Upper lobe of right lung (tissue), 1 donor: ENCODE data around the gene TACC2. TPM values are rescaled to one million over a fixed set of nuclear protein-coding genes. Genes with fewer than 3 reads are reported as not detected.

Experiments used
- ATAC-seq: fragments of 200-7000 bp; cut with Tn5 transposase; one replicate; pipeline ENCODE4 v1.9.1; 2020; ENCODE audit warnings: mild to moderate bottlenecking, moderate library complexity
- DNase-seq: peaks from one replicate; pipeline ENCODE4 v3.0.0-alpha.2; 2020
- H3K27ac ChIP-seq: fragments of 200-600 bp; one replicate; pipeline ENCODE4 v1.8.0; 2022
- H3K27me3 ChIP-seq: fragments of 200-600 bp; one replicate; pipeline ENCODE4 v1.8.0; 2022; ENCODE audit warnings: mild to moderate bottlenecking
- H3K36me3 ChIP-seq: fragments of 200-600 bp; one replicate; pipeline ENCODE4 v1.8.0; 2022
- H3K4me1 ChIP-seq: fragments of 200-600 bp; one replicate; pipeline ENCODE4 v1.8.0; 2022
- H3K4me3 ChIP-seq: fragments of 200-600 bp; one replicate; pipeline ENCODE4 v1.8.0; 2022; ENCODE audit warnings: mild to moderate bottlenecking
- H3K9me3 ChIP-seq: fragments of 200-600 bp; one replicate; pipeline ENCODE4 v1.8.0; 2022
- intact Hi-C: fragments of 100-400 bp; cut with DNase I; formaldehyde crosslinking; loops from one replicate; pipeline ENCODE4 v1.11.0; 2022
- total RNA-seq: library from RNA; stranded (reverse); fragmentation: NEBNext Ultra II Directional; extraction: Animal tissue kit (Norgen Biotek cat#: 25700); gene quantifications from one replicate; pipeline ENCODE4 v1.2.1, GENCODE V29; 2021
- TF ChIP-seq, protein P1 (sequence below): fragments of 200-600 bp; IDR thresholded peaks from one replicate; pipeline ENCODE4 v1.8.0; 2022; ENCODE audit warnings: antibody characterized with exemption
- donor health status: DM: no; HTN: yes; CAD: no; lungs with severe emphysema.

Gene TACC2
- total RNA-seq, 1 donor from 2014 or later, result 236 TPM

DNA sequence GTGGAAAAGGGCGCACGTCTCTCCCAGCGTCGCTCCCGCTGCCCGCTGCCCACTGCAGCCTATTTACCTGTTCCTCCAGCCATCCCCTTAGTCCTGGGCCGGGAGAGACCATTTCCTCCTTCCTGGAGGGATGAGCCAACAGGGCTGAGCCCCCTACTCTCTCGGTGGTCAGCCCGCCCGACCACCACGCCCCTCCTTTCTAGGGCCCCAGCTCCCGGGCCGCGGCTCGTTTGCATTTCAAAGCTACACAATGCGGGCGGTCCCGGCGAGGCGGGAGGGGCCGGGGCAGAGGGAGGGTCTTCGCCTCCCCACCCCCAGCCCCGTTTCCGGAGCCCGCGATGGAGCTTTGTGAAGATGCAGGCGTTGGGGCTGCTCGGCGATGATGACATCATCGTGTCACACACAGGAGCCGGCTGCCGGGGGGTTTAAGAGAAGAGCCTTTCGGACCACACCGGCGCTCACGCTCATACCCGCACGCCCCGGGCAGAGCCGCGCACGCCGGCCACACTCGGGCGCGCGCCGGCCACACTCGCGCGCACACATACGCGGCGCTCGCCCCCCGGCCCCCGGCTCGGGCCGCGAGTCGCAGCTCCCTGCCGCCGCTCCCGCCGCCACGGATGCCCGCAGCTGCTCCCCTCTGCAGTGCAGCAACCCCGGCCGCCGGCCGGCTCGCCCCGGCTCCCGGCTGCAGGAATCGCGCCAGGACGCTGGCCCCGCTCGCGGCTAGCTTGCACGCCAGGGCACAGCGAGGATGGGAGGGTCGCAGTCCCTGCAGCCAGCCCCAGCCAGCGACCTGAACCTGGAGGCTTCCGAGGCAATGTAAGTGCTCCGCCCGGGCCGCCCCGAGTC is 174.4 kb downstream of the TACC2 start:
- peaks cover 10% of the 10 kb centered on the region for H3K36me3 ChIP-seq
- intact Hi-C loops, result no loop called here
- peak overlapping the region; percentile 30 for H3K4me3 ChIP-seq
- no peak overlapping the region for H3K27ac ChIP-seq
- no peaks in the 10 kb centered on the region for H3K9me3 ChIP-seq
- TF ChIP-seq, protein P1, sequence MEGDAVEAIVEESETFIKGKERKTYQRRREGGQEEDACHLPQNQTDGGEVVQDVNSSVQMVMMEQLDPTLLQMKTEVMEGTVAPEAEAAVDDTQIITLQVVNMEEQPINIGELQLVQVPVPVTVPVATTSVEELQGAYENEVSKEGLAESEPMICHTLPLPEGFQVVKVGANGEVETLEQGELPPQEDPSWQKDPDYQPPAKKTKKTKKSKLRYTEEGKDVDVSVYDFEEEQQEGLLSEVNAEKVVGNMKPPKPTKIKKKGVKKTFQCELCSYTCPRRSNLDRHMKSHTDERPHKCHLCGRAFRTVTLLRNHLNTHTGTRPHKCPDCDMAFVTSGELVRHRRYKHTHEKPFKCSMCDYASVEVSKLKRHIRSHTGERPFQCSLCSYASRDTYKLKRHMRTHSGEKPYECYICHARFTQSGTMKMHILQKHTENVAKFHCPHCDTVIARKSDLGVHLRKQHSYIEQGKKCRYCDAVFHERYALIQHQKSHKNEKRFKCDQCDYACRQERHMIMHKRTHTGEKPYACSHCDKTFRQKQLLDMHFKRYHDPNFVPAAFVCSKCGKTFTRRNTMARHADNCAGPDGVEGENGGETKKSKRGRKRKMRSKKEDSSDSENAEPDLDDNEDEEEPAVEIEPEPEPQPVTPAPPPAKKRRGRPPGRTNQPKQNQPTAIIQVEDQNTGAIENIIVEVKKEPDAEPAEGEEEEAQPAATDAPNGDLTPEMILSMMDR, result no peak
- ATAC-seq (peak; percentile 2), DNase-seq (peak; percentile 64)
- H3K27me3 ChIP-seq, result no peaks in the 10 kb centered on the region
- peaks cover 5% of the 10 kb centered on the region for H3K4me1 ChIP-seq

DNA sequence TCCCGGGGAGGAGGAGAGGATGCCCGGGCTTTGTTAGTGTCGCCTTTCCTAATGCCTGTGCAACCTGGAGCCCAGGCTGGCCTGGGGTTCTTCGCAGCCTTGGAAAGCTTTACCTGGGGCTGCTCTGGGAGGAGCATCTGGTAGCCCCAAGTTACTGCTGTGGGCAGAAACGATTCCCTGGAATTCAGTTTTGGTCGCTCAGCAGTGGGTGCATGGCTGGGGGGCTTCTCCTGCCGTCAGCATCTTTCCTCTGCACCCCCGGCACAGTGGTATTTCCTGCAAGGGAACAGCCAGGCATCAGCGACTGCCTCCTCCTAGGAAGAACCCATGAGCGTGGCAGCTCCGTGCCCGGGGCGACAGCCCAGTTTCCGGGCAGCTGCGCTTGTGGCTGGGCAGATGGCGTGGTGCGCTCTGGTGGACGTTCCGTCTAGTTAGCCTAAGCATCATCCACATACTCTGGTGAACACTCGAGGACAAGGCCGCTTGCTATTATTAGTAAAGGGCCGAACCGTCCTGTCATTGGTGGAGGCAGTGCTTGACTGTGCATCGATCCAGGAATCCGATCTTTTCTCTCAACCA is 175.1 kb downstream of the TACC2 start:
- peaks cover 13% of the 10 kb centered on the region for H3K36me3 ChIP-seq
- H3K9me3 ChIP-seq, result no peaks in the 10 kb centered on the region
- peaks cover 5% of the 10 kb centered on the region for H3K4me1 ChIP-seq
- TF ChIP-seq, protein P1, result no peak
- H3K27me3 ChIP-seq, result no peaks in the 10 kb centered on the region
- intact Hi-C loops, result no loop called here
- ATAC-seq (no peak), DNase-seq (peak; percentile 61)
- H3K4me3 ChIP-seq, result peak overlapping the region; percentile 30
- no peak overlapping the region for H3K27ac ChIP-seq

DNA sequence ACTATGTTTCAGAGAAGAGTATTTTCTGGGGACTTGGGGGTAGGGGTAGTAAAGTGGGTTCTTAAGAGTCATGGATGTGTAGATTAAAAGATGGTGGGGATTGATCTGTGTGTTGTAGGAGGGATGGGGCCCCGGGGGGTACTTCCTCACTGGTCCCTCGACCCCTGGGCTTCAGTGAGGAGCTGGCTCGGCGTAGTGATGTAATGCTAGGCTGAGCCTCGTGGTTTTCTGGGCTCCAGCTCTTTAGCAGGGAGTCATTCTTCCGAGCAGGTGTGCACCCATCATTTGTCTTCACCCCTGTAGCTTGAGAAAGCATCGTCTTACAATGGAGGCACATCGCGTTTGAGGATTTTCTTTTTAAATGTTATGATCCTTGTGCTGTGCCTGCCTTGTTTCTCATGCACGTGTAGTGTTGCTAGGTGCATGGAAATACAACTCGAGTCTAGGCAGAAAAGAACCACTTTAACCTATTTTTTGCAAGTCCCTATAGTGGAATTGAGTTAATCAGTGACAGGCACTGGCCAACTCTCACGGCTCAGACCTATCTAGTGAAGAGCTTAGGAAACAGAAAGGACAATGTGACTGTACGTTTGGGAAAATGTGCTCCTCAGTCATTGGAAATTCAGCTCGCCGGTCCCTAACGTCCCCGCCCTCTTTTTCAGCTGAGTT is 176.0 kb downstream of the TACC2 start:
- intact Hi-C loops, result no loop called here

DNA sequence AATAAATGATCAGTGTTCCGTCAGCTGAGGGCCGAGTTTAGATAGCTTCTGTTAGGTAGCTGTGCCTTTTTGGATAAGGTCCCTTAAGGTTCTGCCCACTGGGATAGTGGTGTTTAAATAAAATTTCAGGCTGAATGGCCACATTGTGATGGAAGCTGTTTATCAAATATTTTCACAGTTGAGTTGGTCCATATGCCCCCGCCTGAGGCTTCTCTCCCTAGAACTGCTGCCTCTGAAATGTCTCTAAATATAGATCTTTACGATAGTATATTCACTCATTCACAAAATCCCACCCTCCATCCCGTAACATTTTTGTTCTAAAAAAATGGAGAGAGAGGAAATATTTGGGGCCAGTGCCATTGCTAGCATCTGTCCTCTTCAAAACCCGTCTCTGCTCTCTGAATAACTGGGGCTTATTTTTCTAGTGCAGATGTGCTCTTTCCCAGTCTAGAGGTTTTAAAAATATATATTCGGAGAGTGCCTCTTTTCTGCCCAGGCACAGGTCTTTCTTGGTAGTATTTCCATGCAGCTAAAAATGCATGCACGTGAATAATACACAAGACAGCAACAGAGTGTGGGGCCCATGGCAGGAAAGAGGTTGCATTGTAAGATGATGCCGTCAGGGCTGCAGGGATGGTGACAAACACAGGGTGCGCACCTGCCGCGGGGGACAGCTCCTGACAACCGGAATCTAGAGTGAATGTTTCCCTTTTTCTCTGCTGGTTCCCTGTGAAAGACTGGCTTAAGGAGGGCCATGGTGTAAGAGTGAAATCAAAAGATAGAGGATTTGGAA is 176.7 kb downstream of the TACC2 start:
- ATAC-seq (no peak), DNase-seq (peak; percentile 53)
- H3K4me1 ChIP-seq, result peaks cover 8% of the 10 kb centered on the region
- H3K27me3 ChIP-seq, result no peaks in the 10 kb centered on the region
- no peak overlapping the region for H3K27ac ChIP-seq
- H3K9me3 ChIP-seq, result no peaks in the 10 kb centered on the region
- intact Hi-C loops, result no loop called here
- TF ChIP-seq, protein P1, result no peak
- peaks cover 13% of the 10 kb centered on the region for H3K36me3 ChIP-seq
- no peak overlapping the region for H3K4me3 ChIP-seq

More for the DNA sequence above, 176.0 kb downstream of the TACC2 start:
- ATAC-seq (peak; percentile 23), DNase-seq (no peak)
- no peaks in the 10 kb centered on the region for H3K27me3 ChIP-seq
- H3K27ac ChIP-seq, result no peak overlapping the region
- H3K4me3 ChIP-seq, result no peak overlapping the region
- TF ChIP-seq, protein P1, result no peak
- H3K9me3 ChIP-seq, result no peaks in the 10 kb centered on the region
- H3K36me3 ChIP-seq, result peaks cover 13% of the 10 kb centered on the region
- peaks cover 5% of the 10 kb centered on the region for H3K4me1 ChIP-seq

DNA sequence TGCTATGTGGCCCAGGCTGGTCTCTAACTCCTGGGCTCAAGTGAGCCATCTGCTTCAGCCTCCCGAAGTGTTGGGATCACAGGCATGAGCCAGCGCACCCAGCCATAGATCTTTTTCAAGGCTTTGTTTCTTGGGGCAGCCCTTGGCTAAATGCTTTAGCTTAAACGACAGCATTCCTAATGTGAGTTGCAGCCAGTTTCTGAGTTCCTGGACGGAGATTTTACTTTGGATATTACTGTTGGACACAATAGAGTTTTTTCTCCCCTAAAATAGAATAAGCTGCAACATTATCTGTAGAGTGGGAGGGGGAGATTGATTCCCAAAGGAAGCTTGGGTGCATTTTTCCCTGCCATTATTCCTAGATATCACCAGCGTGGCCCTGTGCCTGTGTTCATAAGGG is 179.1 kb downstream of the TACC2 start:
- intact Hi-C loops, result no loop called here
- TF ChIP-seq, protein P1, result no peak
- Histone ChIP-seq H3K4me3 (no peak overlapping the region), H3K4me1 (peaks cover 19% of the 10 kb centered on the region), H3K36me3 (peaks cover 13% of the 10 kb centered on the region), H3K27me3 (no peaks in the 10 kb centered on the region), H3K27ac (no peak overlapping the region), H3K9me3 (no peaks in the 10 kb centered on the region)
- no peak for DNase-seq
- no peak for ATAC-seq
